ENCODE data around the gene DAO. TPM values are rescaled to one million over a fixed set of nuclear protein-coding genes. Genes with fewer than 3 reads are reported as not detected.

Gene DAO
- not detected for total RNA-seq

GRCh38 chr12:108879615-108880254, at the start of gene DAO:
TSS of gene DAO (plus strand) at chr12:108880092. CDS start at chr12:108885007, 4,915 bp downstream.
- Histone ChIP-seq H3K4me1 (no peaks in the 10 kb centered on the region), H3K4me3 (no peak within 1 kb of the TSS), H3K27ac (no peak within 1 kb of the TSS), H3K27me3 (no peaks in the 10 kb centered on the region), H3K36me3 (no peaks in the 10 kb centered on the region), H3K9me3 (no peaks in the 10 kb centered on the region)
- intact Hi-C loops (cut with DNase I; ENCODE audit: low total_unique reads) (no loop called here), in situ Hi-C loops (cut with MboI; ENCODE audit: low sequenced_read_pairs in 4 of 4) (no loop called here)
- DNase-seq: no peak
- no peak for ATAC-seq
- no peak for TF ChIP-seq POLR2A (IDR thresholded peaks at IDR 0.05)
- no peak for TF ChIP-seq CTCF (IDR thresholded peaks at IDR 0.05 in 4 of 5, conservative IDR thresholded peaks at IDR 0.05 in 1 of 5)

GRCh38 chr12:108831309-108831991, 48.4 kb upstream of the DAO start:
- intact Hi-C loops (cut with DNase I; ENCODE audit: low total_unique reads): no loop called here
- no peaks in the 10 kb centered on the region for H3K9me3 ChIP-seq
- H3K4me3 ChIP-seq: no peak overlapping the region
- in situ Hi-C loops (cut with MboI; ENCODE audit: low sequenced_read_pairs in 4 of 4): no loop called here
- peaks cover 68 to 70% of the 10 kb centered on the region in 2 donors for H3K4me1 ChIP-seq
- no peak for TF ChIP-seq CTCF (IDR thresholded peaks at IDR 0.05 in 4 of 5, conservative IDR thresholded peaks at IDR 0.05 in 1 of 5)
- TF ChIP-seq POLR2A (IDR thresholded peaks at IDR 0.05): no peak
- DNase-seq: no peak
- ATAC-seq: no peak
- no peaks in the 10 kb centered on the region for H3K27me3 ChIP-seq
- H3K27ac ChIP-seq: peak overlapping the region; percentile 82 to 98 (median 86)
- H3K36me3 ChIP-seq: peaks cover 0 to 29% of the 10 kb centered on the region in 2 donors

- H3K9me3 ChIP-seq: no peaks in the 10 kb centered on the region
- in situ Hi-C loops (cut with MboI; ENCODE audit: low sequenced_read_pairs in 4 of 4) (no loop called here), intact Hi-C loops (cut with DNase I; ENCODE audit: low total_unique reads) (no loop called here)
- DNase-seq (no peak), ATAC-seq (no peak)
- H3K27me3 ChIP-seq: no peaks in the 10 kb centered on the region
- no peak overlapping the region for H3K4me3 ChIP-seq
- peak overlapping the region; percentile 80 to 98 (median 82) for H3K27ac ChIP-seq
- peaks cover 66 to 70% of the 10 kb centered on the region in 2 donors for H3K4me1 ChIP-seq
- TF ChIP-seq CTCF (IDR thresholded peaks at IDR 0.05 in 4 of 5, conservative IDR thresholded peaks at IDR 0.05 in 1 of 5) (no peak), POLR2A (IDR thresholded peaks at IDR 0.05) (no peak)
- H3K36me3 ChIP-seq: peaks cover 0 to 29% of the 10 kb centered on the region in 2 donors
Measured at GRCh38 chr12:108832208-108832607, 47.7 kb upstream of the DAO start.

DNA sequence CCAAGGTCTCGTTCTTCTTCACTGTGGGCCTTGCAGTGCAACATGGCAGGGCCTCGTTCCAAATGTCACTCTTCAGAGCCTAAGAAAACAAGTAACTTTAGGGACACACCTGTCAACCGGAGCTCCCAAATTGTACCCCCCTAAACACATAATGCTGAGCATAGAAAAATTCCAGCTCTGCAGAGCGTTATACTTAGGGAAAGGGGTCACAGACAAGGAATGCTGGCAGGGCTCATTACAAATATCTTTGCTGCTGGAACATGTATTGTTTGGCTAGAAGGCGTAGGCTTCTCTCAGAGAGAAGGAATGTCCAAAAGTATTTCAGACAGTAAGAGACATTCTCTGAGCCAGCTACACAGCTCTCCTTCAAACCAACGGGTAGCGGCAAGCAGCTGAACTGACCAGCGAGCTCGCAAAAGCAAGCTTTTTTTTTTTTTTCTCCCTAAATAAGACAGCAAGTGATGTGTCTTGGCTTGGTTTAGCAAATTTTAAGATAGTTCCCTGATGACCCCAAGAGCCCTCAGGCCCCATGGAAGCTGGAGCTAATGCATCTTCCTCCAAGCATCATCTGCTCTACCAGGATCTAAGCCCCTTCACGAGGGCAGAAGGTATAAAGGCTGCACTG, 47.0 kb upstream of the DAO start:
- intact Hi-C loops (cut with DNase I; ENCODE audit: low total_unique reads) (no loop called here), in situ Hi-C loops (cut with MboI; ENCODE audit: low sequenced_read_pairs in 4 of 4) (no loop called here)
- peaks cover 0 to 29% of the 10 kb centered on the region in 2 donors for H3K36me3 ChIP-seq
- H3K4me3 ChIP-seq: no peak overlapping the region
- H3K27me3 ChIP-seq: no peaks in the 10 kb centered on the region
- peak in 1 of 2 donors; percentile 25 for ATAC-seq
- peaks cover 66 to 70% of the 10 kb centered on the region in 2 donors for H3K4me1 ChIP-seq
- H3K9me3 ChIP-seq: no peaks in the 10 kb centered on the region
- TF ChIP-seq POLR2A (IDR thresholded peaks at IDR 0.05) (no peak), CTCF (IDR thresholded peaks at IDR 0.05 in 4 of 5, conservative IDR thresholded peaks at IDR 0.05 in 1 of 5) (no peak)
- DNase-seq: no peak
- peak overlapping the region; percentile 80 to 98 (median 82) for H3K27ac ChIP-seq
